Activated naive CD4-positive, alpha-beta T cell treated with anti-CD3 and anti-CD28 coated beads, Interleukin-2, amount 50 U/mL, for 72 hours (primary cell): Measurements from ENCODE around the gene BNIP5. TPM values are rescaled to one million over a fixed set of nuclear protein-coding genes. Genes with fewer than 3 reads are reported as not detected.

Source experiments
- ATAC-seq, 2 donors: fragments of 150-1000 bp; cut with Tn5 transposase; 2 replicates each; pipeline ENCODE4 v1.10.0; 2021; ENCODE audit warnings: mild to moderate bottlenecking in 2 of 2, moderate library complexity in 2 of 2
- DNase-seq, 2 donors: peaks; one replicate each; pipeline ENCODE4 v3.0.0; 2021 to 2022; ENCODE audit warnings: low spot score in 2 of 2
- H3K27ac Mint-ChIP-seq, 2 donors: one replicate each; pipeline ENCODE4 v1.8.0; 2022; ENCODE audit warnings: mild to moderate bottlenecking in 2 of 2, mixed read lengths in 2 of 2
- H3K36me3 Mint-ChIP-seq, 2 donors: one replicate each; pipeline ENCODE4 v1.8.0; 2022; ENCODE audit warnings: mixed read lengths in 2 of 2
- H3K9me3 Mint-ChIP-seq, 2 donors: one replicate each; pipeline ENCODE4 v1.8.0; 2022; ENCODE audit warnings: mixed read lengths in 2 of 2
- total RNA-seq, 2 donors: library from RNA; stranded (reverse); gene quantifications; one replicate each; pipeline ENCODE4 v1.2.3, GENCODE V29; 2022

The BNIP5 gene
- total RNA-seq, 2 donors from 2014 or later: not detected

GRCh38 chr6:36272234-36272633 lies 64.5 kb downstream of the BNIP5 start:
- no peak overlapping the region for H3K27ac Mint-ChIP-seq
- H3K36me3 Mint-ChIP-seq: no peaks in the 10 kb centered on the region
- DNase-seq (no peak), ATAC-seq (no peak)
- no peaks in the 10 kb centered on the region for H3K9me3 Mint-ChIP-seq

- H3K36me3 Mint-ChIP-seq: peaks cover 0 to 5% of the 10 kb centered on the region in 2 donors
These were observed 66.6 kb downstream of the BNIP5 start, which contains the start of gene PNPLA1 for GRCh38 chr6:36269834-36270705. Gene PNPLA1 (plus strand): TSS chr6:36270060. CDS start chr6:36270460, 400 bp downstream.

GRCh38 chr6:36268478-36269275 lies 68.0 kb downstream of the BNIP5 start:
- ATAC-seq: no peak
- Mint-ChIP-seq H3K9me3 (peaks cover 0 to 4% of the 10 kb centered on the region in 2 donors), H3K27ac (peak overlapping the region in 1 of 2 donors; percentile 24), H3K36me3 (peaks cover 0 to 5% of the 10 kb centered on the region in 2 donors)
- no peak for DNase-seq

More at GRCh38 chr6:36269834-36270705, 66.6 kb downstream of the BNIP5 start, which contains the start of gene PNPLA1:
- no peak for DNase-seq
- no peak within 1 kb of the TSS for H3K27ac Mint-ChIP-seq
- peaks cover 0 to 4% of the 10 kb centered on the region in 2 donors for H3K9me3 Mint-ChIP-seq
- no peak for ATAC-seq

- H3K27ac Mint-ChIP-seq: no peak overlapping the region
- H3K9me3 Mint-ChIP-seq: peaks cover 0 to 4% of the 10 kb centered on the region in 2 donors
- DNase-seq (no peak), ATAC-seq (no peak)
- peaks cover 0 to 5% of the 10 kb centered on the region in 2 donors for H3K36me3 Mint-ChIP-seq
These were observed 68.8 kb downstream of the BNIP5 start for GRCh38 chr6:36267731-36268477.

GRCh38 chr6:36266913-36267644 lies 69.6 kb downstream of the BNIP5 start:
- no peak for DNase-seq
- Mint-ChIP-seq H3K36me3 (peaks cover 0 to 5% of the 10 kb centered on the region in 2 donors), H3K9me3 (peaks cover 0 to 4% of the 10 kb centered on the region in 2 donors), H3K27ac (no peak overlapping the region)
- ATAC-seq: no peak

Other genes starting within 250 kb of the BNIP5 start
- gene MAPK13, start 206.4 kb downstream of the BNIP5 start, total RNA-seq: 10 to 100 TPM; 33.6 to 58.9 TPM
- gene BRPF3, start 140.1 kb downstream of the BNIP5 start, total RNA-seq: 10 to 100 TPM; 17.7 to 21.6 TPM
- not detected for gene PNPLA1, start 66.8 kb downstream of the BNIP5 start, total RNA-seq
- gene ETV7, start 50.8 kb upstream of the BNIP5 start, total RNA-seq: 1 to 10 TPM in 1 of 2 donors, under 1 TPM in 1; 0.16 to 2.0 TPM
- under 1 TPM in 1 of 2 donors, not detected in 1; 0.80 TPM for gene PXT1, start 106.0 kb upstream of the BNIP5 start, total RNA-seq
- 10 to 100 TPM; 28.9 to 54.8 TPM for gene KCTD20, start 106.1 kb upstream of the BNIP5 start, total RNA-seq
- 10 to 100 TPM; 25.7 to 27.3 TPM for gene STK38, start 210.6 kb upstream of the BNIP5 start, total RNA-seq